ENCODE measurements around the gene FILIP1. TPM values are rescaled to one million over a fixed set of nuclear protein-coding genes. Genes with fewer than 3 reads are reported as not detected.

FILIP1 gene
- total and polyA plus RNA-seq, 2 of the 8 experiments (the other 6 are each of a cell fraction or from before 2014, with no cell fraction given) = 2.4 to 5.7 TPM

GRCh38 chr6:75423386-75423785 lies 70.2 kb downstream of the FILIP1 start:
- Histone ChIP-seq H3K4me3 (ENCODE audit: extremely low read depth in 1 of 4, insufficient read depth in 2 of 4, low read depth in 3 of 4, low read length in 4 of 4) (no peak overlapping the region), H3K4ac (replicated peaks; ENCODE audit: insufficient read length, low read depth, low read length) (no peak overlapping the region), H3K4me2 (ENCODE audit: insufficient read depth in 1 of 2, low read depth in 2 of 2, low read length in 2 of 2) (no peak overlapping the region), H2BK20ac (ENCODE audit: low read length) (no peak overlapping the region), H2AFZ (ENCODE audit: low read length) (peak overlapping the region; percentile 42), H2BK15ac (ENCODE audit: low read length) (no peak overlapping the region), H3K79me2 (ENCODE audit: control insufficient read depth in 1 of 2, insufficient read depth in 2 of 2, low read length in 2 of 2) (no peaks in the 10 kb centered on the region), H3K18ac (ENCODE audit: extremely low read depth, low read length) (no peak overlapping the region), H2AK5ac (ENCODE audit: low read depth, low read length) (no peak overlapping the region), H3K27me3 (replicated peaks in 1 of 4; ENCODE audit: control insufficient read depth in 3 of 4, extremely low read depth in 1 of 4, insufficient read depth in 3 of 4, low read length in 3 of 4) (no peaks in the 10 kb centered on the region), H3K36me3 (ENCODE audit: control insufficient read depth in 2 of 4, insufficient read depth in 4 of 4, low read length in 3 of 4) (no peaks in the 10 kb centered on the region; a peak in 1 of 8 replicates), H3K9me3 (ENCODE audit: insufficient read depth in 2 of 2, low read depth in 1 of 2, low read length in 1 of 2) (no peaks in the 10 kb centered on the region), H4K20me1 (replicated peaks in 1 of 2; ENCODE audit: control insufficient read depth in 1 of 2, insufficient read depth in 2 of 2, low read length in 2 of 2) (no peaks in the 10 kb centered on the region), H3K9ac (replicated peaks in 1 of 4; ENCODE audit: extremely low read depth in 1 of 4, low read depth in 3 of 4, low read length in 3 of 4) (no peak overlapping the region), H3K79me1 (ENCODE audit: low read depth, low read length) (no peaks in the 10 kb centered on the region), H2BK120ac (replicated peaks; ENCODE audit: low read depth, low read length) (no peak overlapping the region), H3K14ac (ENCODE audit: insufficient read length) (no peak overlapping the region), H4K8ac (ENCODE audit: extremely low read depth, insufficient read depth, low read length) (no peak overlapping the region), H2BK5ac (ENCODE audit: low read depth, low read length) (no peak overlapping the region), H4K91ac (replicated peaks; ENCODE audit: insufficient read length, low read length) (no peak overlapping the region), H3K27ac (ENCODE audit: low read depth, low read length) (no peak overlapping the region), H3K4me1 (replicated peaks in 1 of 4; ENCODE audit: control insufficient read depth in 3 of 4, insufficient read depth in 4 of 4, low read length in 3 of 4) (no peaks in the 10 kb centered on the region), H3K56ac (replicated peaks; ENCODE audit: insufficient read length, low read depth, low read length) (no peak overlapping the region), H3K23me2 (ENCODE audit: low read depth, low read length) (no peaks in the 10 kb centered on the region), H4K5ac (ENCODE audit: insufficient read length, low read depth, low read length) (no peak overlapping the region), H2BK12ac (ENCODE audit: low read depth, low read length) (no peak overlapping the region), H3K23ac (ENCODE audit: insufficient read length) (no peak overlapping the region)
- TF ChIP-seq, protein P1, sequence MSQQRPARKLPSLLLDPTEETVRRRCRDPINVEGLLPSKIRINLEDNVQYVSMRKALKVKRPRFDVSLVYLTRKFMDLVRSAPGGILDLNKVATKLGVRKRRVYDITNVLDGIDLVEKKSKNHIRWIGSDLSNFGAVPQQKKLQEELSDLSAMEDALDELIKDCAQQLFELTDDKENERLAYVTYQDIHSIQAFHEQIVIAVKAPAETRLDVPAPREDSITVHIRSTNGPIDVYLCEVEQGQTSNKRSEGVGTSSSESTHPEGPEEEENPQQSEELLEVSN (IDR thresholded peaks at IDR 0.05) = no peak
- no peak for TF ChIP-seq CHD1 (IDR thresholded peaks at IDR 0.05; ENCODE audit: low read depth, low read length)
- no peak for TF ChIP-seq GABPA (IDR thresholded peaks at IDR 0.05; ENCODE audit: borderline replicate concordance, insufficient read depth, low read length)
- no peak for TF ChIP-seq EZH2 (IDR thresholded peaks at IDR 0.05; ENCODE audit: low read depth, low read length, severe bottlenecking)
- TF ChIP-seq TCF12 (IDR thresholded peaks at IDR 0.05; ENCODE audit: low read depth, low read length) = no peak
- TF ChIP-seq, protein P2, sequence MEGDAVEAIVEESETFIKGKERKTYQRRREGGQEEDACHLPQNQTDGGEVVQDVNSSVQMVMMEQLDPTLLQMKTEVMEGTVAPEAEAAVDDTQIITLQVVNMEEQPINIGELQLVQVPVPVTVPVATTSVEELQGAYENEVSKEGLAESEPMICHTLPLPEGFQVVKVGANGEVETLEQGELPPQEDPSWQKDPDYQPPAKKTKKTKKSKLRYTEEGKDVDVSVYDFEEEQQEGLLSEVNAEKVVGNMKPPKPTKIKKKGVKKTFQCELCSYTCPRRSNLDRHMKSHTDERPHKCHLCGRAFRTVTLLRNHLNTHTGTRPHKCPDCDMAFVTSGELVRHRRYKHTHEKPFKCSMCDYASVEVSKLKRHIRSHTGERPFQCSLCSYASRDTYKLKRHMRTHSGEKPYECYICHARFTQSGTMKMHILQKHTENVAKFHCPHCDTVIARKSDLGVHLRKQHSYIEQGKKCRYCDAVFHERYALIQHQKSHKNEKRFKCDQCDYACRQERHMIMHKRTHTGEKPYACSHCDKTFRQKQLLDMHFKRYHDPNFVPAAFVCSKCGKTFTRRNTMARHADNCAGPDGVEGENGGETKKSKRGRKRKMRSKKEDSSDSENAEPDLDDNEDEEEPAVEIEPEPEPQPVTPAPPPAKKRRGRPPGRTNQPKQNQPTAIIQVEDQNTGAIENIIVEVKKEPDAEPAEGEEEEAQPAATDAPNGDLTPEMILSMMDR (IDR thresholded peaks at IDR 0.05; ENCODE audit: control extremely low read depth in 1 of 3, insufficient read depth in 1 of 3, low read depth in 1 of 3, low read length in 3 of 3) = no peak
- no peak for TF ChIP-seq BCL11A (IDR thresholded peaks at IDR 0.05; ENCODE audit: low read depth in 2 of 2, low read length in 2 of 2)
- TF ChIP-seq ZNF274 (IDR thresholded peaks at IDR 0.05; ENCODE audit: borderline replicate concordance, extremely low read depth, low read length) = no peak
- ChIA-PET CTCF (ENCODE audit: partially characterized antibody) (interaction anchor here (1.0 kb wide), 1 partner anchor 10 kb away, joined by 3 read pairs; no protein-coding TSS in a partner anchor), POLR2A (ENCODE audit: partially characterized antibody) (no interaction called here)
- 88% methylated on average over 8 of the region's 8 CpGs; no CpG with 5 or more reads in 1 of the 2 experiments for WGBS, 2 experiments (ENCODE audit: extremely low coverage in 1 of 2, insufficient coverage in 1 of 2, insufficient read length in 1 of 2, insufficient replicate concordance in 2 of 2, low coverage in 1 of 2, low lambda C conversion rate in 2 of 2, missing lambda C conversion rate in 1 of 2)
- FAIRE-seq (no peak), DNase-seq (ENCODE audit: low read depth in 1 of 2, low spot score in 2 of 2) (no peak)

Measured in H1 (cell line).